H9 (cell line): Measurements from ENCODE around the gene TSPAN1. TPM values are rescaled to one million over a fixed set of nuclear protein-coding genes. Genes with fewer than 3 reads are reported as not detected.

Experiments used
- DNase-seq: peaks from one replicate; pipeline ENCODE4 v3.0.0-alpha.2; 2017
- H2AFZ ChIP-seq: one replicate; pipeline ENCODE4 v1.6.1; 2013; ENCODE audit warnings: mild to moderate bottlenecking, low read length, control low read depth, moderate library complexity
- H2AK5ac ChIP-seq: 2 replicates; pipeline ENCODE4 v1.6.1; 2013; ENCODE audit warnings: low read length, control low read depth, mixed read lengths; ENCODE audit not compliant: insufficient read length
- H2BK120ac ChIP-seq: one replicate; pipeline ENCODE4 v1.6.1; 2013; ENCODE audit warnings: low read depth, mild to moderate bottlenecking, low read length, control low read depth, inconsistent platforms; ENCODE audit not compliant: poor library complexity, severe bottlenecking
- H2BK12ac ChIP-seq: 2 replicates; pipeline ENCODE4 v1.6.1; 2013; ENCODE audit warnings: low read length, control low read depth, mixed read lengths, low read depth; ENCODE audit not compliant: insufficient read length
- H2BK15ac ChIP-seq: 2 replicates; pipeline ENCODE4 v1.6.1; 2013; ENCODE audit warnings: low read depth, low read length, control low read depth
- H2BK20ac ChIP-seq: one replicate; pipeline ENCODE4 v1.6.1; 2013; ENCODE audit warnings: low read depth, mild to moderate bottlenecking, low read length, control low read depth, inconsistent platforms; ENCODE audit not compliant: poor library complexity, severe bottlenecking
- H2BK5ac ChIP-seq: 2 replicates; pipeline ENCODE4 v1.6.1; 2013; ENCODE audit warnings: low read length, control low read depth, mixed read lengths; ENCODE audit not compliant: insufficient read length
- H3K14ac ChIP-seq: 2 replicates; pipeline ENCODE4 v1.6.1; 2013; ENCODE audit warnings: low read length, control low read depth; ENCODE audit not compliant: insufficient read depth
- H3K18ac ChIP-seq: 2 replicates; pipeline ENCODE4 v1.6.1; 2013; ENCODE audit warnings: low read depth, mild to moderate bottlenecking, mixed read lengths, low read length, control low read depth; ENCODE audit not compliant: insufficient read length
- H3K23ac ChIP-seq: 2 replicates; pipeline ENCODE4 v1.6.1; 2013; ENCODE audit warnings: low read length, control low read depth, mixed read lengths, low read depth; ENCODE audit not compliant: insufficient read length
- H3K23me2 ChIP-seq: 2 replicates; pipeline ENCODE4 v1.6.1; 2013; ENCODE audit warnings: low read depth, mild to moderate bottlenecking, mixed read lengths, low read length, control low read depth; ENCODE audit not compliant: insufficient read length, poor library complexity, severe bottlenecking
- H3K27ac ChIP-seq: 2 replicates; pipeline ENCODE4 v1.5.1; 2013; ENCODE audit warnings: low read length, control low read depth, mixed read lengths, low read depth; ENCODE audit not compliant: insufficient read length
- H3K27me3 ChIP-seq: 2 replicates; pipeline ENCODE4 v1.6.1; 2013; ENCODE audit warnings: low read length, control low read depth, inconsistent platforms; ENCODE audit not compliant: insufficient read depth
- H3K4ac ChIP-seq: 2 replicates; pipeline ENCODE4 v1.6.1; 2013; ENCODE audit warnings: low read depth, mild to moderate bottlenecking, control low read depth, inconsistent platforms, low read length, moderate library complexity
- H3K4me1 ChIP-seq: 2 replicates; pipeline ENCODE4 v1.6.1; 2013; ENCODE audit warnings: low read length, control low read depth, inconsistent platforms; ENCODE audit not compliant: insufficient read depth
- H3K4me2 ChIP-seq: 2 replicates; pipeline ENCODE4 v1.6.1; 2013; ENCODE audit warnings: low read length, control low read depth, mixed read lengths; ENCODE audit not compliant: insufficient read length, insufficient read depth
- H3K56ac ChIP-seq: 2 replicates; pipeline ENCODE4 v1.6.1; 2013; ENCODE audit warnings: low read depth, mild to moderate bottlenecking, mixed read lengths, low read length, control low read depth; ENCODE audit not compliant: insufficient read length
- H3K79me1 ChIP-seq: 2 replicates; pipeline ENCODE4 v1.6.1; 2013; ENCODE audit warnings: low read depth, mild to moderate bottlenecking, moderate library complexity, low read length, control low read depth, inconsistent platforms; ENCODE audit not compliant: insufficient read depth, poor library complexity, severe bottlenecking
- H3K79me2 ChIP-seq: 2 replicates; pipeline ENCODE4 v1.6.1; 2013; ENCODE audit warnings: low read length, control low read depth, inconsistent platforms; ENCODE audit not compliant: insufficient read depth
- H3K9ac ChIP-seq: 2 replicates; pipeline ENCODE4 v1.6.1; 2013; ENCODE audit warnings: low read length, control low read depth, mixed read lengths; ENCODE audit not compliant: insufficient read length; ENCODE audit errors: extremely low read depth
- H3K9me3 ChIP-seq: one replicate; pipeline ENCODE4 v1.6.1; 2013; ENCODE audit warnings: low read depth, low read length, inconsistent platforms; ENCODE audit not compliant: control insufficient read depth
- H3T11ph ChIP-seq: one replicate; pipeline ENCODE4 v1.6.1; 2013; ENCODE audit warnings: mild to moderate bottlenecking, low read length, control low read depth, inconsistent platforms
- H4K20me1 ChIP-seq: one replicate; pipeline ENCODE4 v1.6.1; 2013; ENCODE audit not compliant: control insufficient read depth, insufficient read length, insufficient read depth
- H4K5ac ChIP-seq: 2 replicates; pipeline ENCODE4 v1.6.1; 2013; ENCODE audit warnings: low read depth, mild to moderate bottlenecking, mixed read lengths, low read length, control low read depth; ENCODE audit not compliant: insufficient read length
- H4K8ac ChIP-seq: replicated peaks from 2 replicates; pipeline ENCODE4 v1.6.1; 2013; ENCODE audit warnings: low read length, control low read depth, mixed read lengths, low read depth; ENCODE audit not compliant: insufficient read length
- H4K91ac ChIP-seq: 2 replicates; pipeline ENCODE4 v1.6.1; 2013; ENCODE audit warnings: low read depth, mild to moderate bottlenecking, moderate library complexity, mixed read lengths, low read length, control low read depth; ENCODE audit not compliant: insufficient read length
- H3K27ac Mint-ChIP-seq, 3 experiments: 2 replicates in 2 of 3; 3 replicates in 1 of 3; pipeline ENCODE4 v1.8.0; 2020 to 2021; ENCODE audit warnings: mixed read lengths in 3 of 3, mild to moderate bottlenecking in 1 of 3, moderate library complexity in 1 of 3
- H3K27me3 Mint-ChIP-seq: 2 replicates; pipeline ENCODE4 v1.8.0; 2021; ENCODE audit warnings: low read depth, mild to moderate bottlenecking, moderate library complexity, mixed read lengths
- H3K36me3 Mint-ChIP-seq, 3 experiments: 2 replicates in 2 of 3; 3 replicates in 1 of 3; pipeline ENCODE4 v1.8.0; 2020 to 2021; ENCODE audit warnings: low read depth in 3 of 3, mixed read lengths in 3 of 3; ENCODE audit not compliant: insufficient read depth in 1 of 3
- H3K4me1 Mint-ChIP-seq, 2 experiments: 2 replicates each; pipeline ENCODE4 v1.8.0; 2020; ENCODE audit warnings: mixed read lengths in 2 of 2
- H3K4me3 Mint-ChIP-seq, 2 experiments: 2 replicates in 1 of 2; 3 replicates in 1 of 2; pipeline ENCODE4 v1.8.0; 2020 to 2021; ENCODE audit warnings: mild to moderate bottlenecking in 2 of 2, mixed read lengths in 2 of 2, moderate library complexity in 1 of 2
- H3K9me3 Mint-ChIP-seq, 2 experiments: 2 replicates in 1 of 2; 3 replicates in 1 of 2; pipeline ENCODE4 v1.8.0; 2020; ENCODE audit warnings: mild to moderate bottlenecking in 2 of 2, mixed read lengths in 2 of 2, moderate library complexity in 1 of 2
- WGBS: extraction: QIAGEN DNeasy Blood & Tissue Kit; methylation state at CpG from one replicate; pipeline ENCODE4 v1.1.7; 2013; ENCODE audit warnings: missing lambda C conversion rate, low lambda C conversion rate, mixed read lengths; ENCODE audit not compliant: insufficient read length; ENCODE audit errors: extremely low coverage; 5-methylcytosine and 5-hydroxymethylcytosine counted together
- total RNA-seq: library from RNA; stranded (reverse); gene quantifications from 2 replicates; pipeline ENCODE4 v1.2.1, GENCODE V29; 2021
- TF ChIP-seq, protein P1 (sequence below): fragments of 200-600 bp; sonication (generic); conservative IDR thresholded peaks from 3 replicates; pipeline ENCODE4 v1.8.0; 2021; ENCODE audit warnings: antibody characterized with exemption, mild to moderate bottlenecking

The TSPAN1 gene
- total RNA-seq, 1 experiment from 2014 or later, result not detected

- H3K27ac Mint-ChIP-seq, result no peak within 1 kb of the TSS
- Histone ChIP-seq H3K79me1 (no peaks in the 10 kb centered on the region), H3K9ac (no peak within 1 kb of the TSS), H2BK12ac (no peak within 1 kb of the TSS), H3T11ph (no peak within 1 kb of the TSS), H3K23ac (no peak within 1 kb of the TSS), H2BK15ac (no peak within 1 kb of the TSS), H2AFZ (no peak within 1 kb of the TSS), H2BK20ac (no peak within 1 kb of the TSS), H2BK120ac (no peak within 1 kb of the TSS), H3K4ac (no peak within 1 kb of the TSS), H3K56ac (no peak within 1 kb of the TSS), H3K14ac (no peak within 1 kb of the TSS), H3K18ac (no peak within 1 kb of the TSS), H3K27me3 (no peaks in the 10 kb centered on the region; the same call in 1 of the 2 replicates), H4K91ac (no peak within 1 kb of the TSS), H3K4me1 (peaks cover 16% of the 10 kb centered on the region; the same call in 1 of the 2 replicates), H4K5ac (no peak within 1 kb of the TSS), H3K79me2 (no peaks in the 10 kb centered on the region), H3K4me2 (no peak within 1 kb of the TSS), H4K20me1 (no peaks in the 10 kb centered on the region), H3K27ac (no peak within 1 kb of the TSS), H3K23me2 (no peaks in the 10 kb centered on the region), H2AK5ac (no peak within 1 kb of the TSS), H4K8ac (no peak within 1 kb of the TSS), H2BK5ac (no peak within 1 kb of the TSS), H3K9me3 (no peaks in the 10 kb centered on the region)
- H3K4me3 Mint-ChIP-seq, result no peak within 1 kb of the TSS
- H3K9me3 Mint-ChIP-seq, result no peaks in the 10 kb centered on the region; a peak in 1 of 5 replicates
- peaks cover 5% of the 10 kb centered on the region for H3K27me3 Mint-ChIP-seq
- H3K4me1 Mint-ChIP-seq, result peaks cover 9 to 11% of the 10 kb centered on the region in 2 experiments
- no peaks in the 10 kb centered on the region for H3K36me3 Mint-ChIP-seq
- TF ChIP-seq, protein P1, sequence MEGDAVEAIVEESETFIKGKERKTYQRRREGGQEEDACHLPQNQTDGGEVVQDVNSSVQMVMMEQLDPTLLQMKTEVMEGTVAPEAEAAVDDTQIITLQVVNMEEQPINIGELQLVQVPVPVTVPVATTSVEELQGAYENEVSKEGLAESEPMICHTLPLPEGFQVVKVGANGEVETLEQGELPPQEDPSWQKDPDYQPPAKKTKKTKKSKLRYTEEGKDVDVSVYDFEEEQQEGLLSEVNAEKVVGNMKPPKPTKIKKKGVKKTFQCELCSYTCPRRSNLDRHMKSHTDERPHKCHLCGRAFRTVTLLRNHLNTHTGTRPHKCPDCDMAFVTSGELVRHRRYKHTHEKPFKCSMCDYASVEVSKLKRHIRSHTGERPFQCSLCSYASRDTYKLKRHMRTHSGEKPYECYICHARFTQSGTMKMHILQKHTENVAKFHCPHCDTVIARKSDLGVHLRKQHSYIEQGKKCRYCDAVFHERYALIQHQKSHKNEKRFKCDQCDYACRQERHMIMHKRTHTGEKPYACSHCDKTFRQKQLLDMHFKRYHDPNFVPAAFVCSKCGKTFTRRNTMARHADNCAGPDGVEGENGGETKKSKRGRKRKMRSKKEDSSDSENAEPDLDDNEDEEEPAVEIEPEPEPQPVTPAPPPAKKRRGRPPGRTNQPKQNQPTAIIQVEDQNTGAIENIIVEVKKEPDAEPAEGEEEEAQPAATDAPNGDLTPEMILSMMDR, result peak; percentile 10; the same call in 1 of the 3 replicates
- no peak for DNase-seq
- no CpG with 5 or more reads among the region's 13 CpGs for WGBS
Observed at GRCh38 chr1:46176211-46176865, 1.5 kb downstream of the TSPAN1 start, which contains the start of gene P3R3URF. TSS of gene P3R3URF (minus strand) at chr1:46176488. CDS start at chr1:46176471, 17 bp downstream.
